HepG2 (cell line): ENCODE results near the gene ASIC3. TPM values are rescaled to one million over a fixed set of nuclear protein-coding genes. Genes with fewer than 3 reads are reported as not detected.
A peak's percentile ranks its signal among the peaks of the same experiment; 100 is the strongest.

Experiments
- ASH2L ChIP-seq: fragments of 300-600, 200-600 bp; sonication (generic); IDR thresholded peaks from 2 replicates; pipeline ENCODE4 v1.7.0; 2017; ENCODE audit warnings: low read depth, mild to moderate bottlenecking, moderate library complexity, mixed read lengths, low read length; ENCODE audit not compliant: insufficient read length
- CAMTA2 ChIP-seq: sonication (generic); formaldehyde crosslinking; IDR thresholded peaks from 2 replicates; pipeline ENCODE4 v1.4.0; 2020; ENCODE audit warnings: mild to moderate bottlenecking, missing genetic modification reagents, borderline replicate concordance
- HNF4G ChIP-seq, 2 experiments: sonication (generic) in 1 of 2; formaldehyde crosslinking in 1 of 2; IDR thresholded peaks; 2 replicates each; pipeline versions ENCODE4 v1.4.0 to v1.6.1; 2011 to 2020; ENCODE audit warnings: borderline replicate concordance in 2 of 2, low read depth in 2 of 2, mild to moderate bottlenecking in 2 of 2, low read length in 1 of 2, missing genetic modification reagents in 1 of 2, moderate library complexity in 1 of 2
- JDP2 ChIP-seq: sonication (generic); formaldehyde crosslinking; IDR thresholded peaks from 2 replicates; pipeline ENCODE4 v1.8.1; 2022; ENCODE audit warnings: missing genetic modification reagents, borderline replicate concordance
- LRRFIP1 ChIP-seq: sonication (generic); formaldehyde crosslinking; conservative IDR thresholded peaks from 2 replicates; pipeline ENCODE4 v1.4.0; 2020; ENCODE audit warnings: missing genetic modification reagents
- MED13 ChIP-seq: sonication (generic); formaldehyde crosslinking; IDR thresholded peaks from 2 replicates; pipeline ENCODE4 v1.5.0; 2020; ENCODE audit warnings: missing genetic modification reagents
- NR2C2 ChIP-seq: sonication (generic); formaldehyde crosslinking; IDR thresholded peaks from 2 replicates; pipeline ENCODE4 v1.4.0; 2020; ENCODE audit warnings: missing genetic modification reagents, mild to moderate bottlenecking, moderate library complexity, borderline replicate concordance
- PTBP1 ChIP-seq: fragments of 200-400 bp; formaldehyde crosslinking; IDR thresholded peaks from 2 replicates; pipeline ENCODE4 v1.6.1; 2018; ENCODE audit warnings: low read length, low read depth; ENCODE audit not compliant: poor library complexity, severe bottlenecking
- RAD21 ChIP-seq: fragments of 450-650 bp; formaldehyde crosslinking; IDR thresholded peaks from 2 replicates; pipeline ENCODE4 v1.5.0; 2020; ENCODE audit warnings: mild to moderate bottlenecking
- SIN3A ChIP-seq: IDR thresholded peaks from 2 replicates; pipeline ENCODE4 v1.6.1; 2011; ENCODE audit warnings: low read depth, mild to moderate bottlenecking, control low read depth, low read length, borderline replicate concordance
- ZBTB33 ChIP-seq: sonication (generic); formaldehyde crosslinking; IDR thresholded peaks from 2 replicates; pipeline ENCODE4 v1.4.0; 2020; ENCODE audit warnings: missing genetic modification reagents
- ZFP36L1 ChIP-seq: sonication (generic); formaldehyde crosslinking; IDR thresholded peaks from 2 replicates; pipeline ENCODE4 v1.8.0; 2022; ENCODE audit warnings: mild to moderate bottlenecking, missing genetic modification reagents, moderate library complexity
- ZNF609 ChIP-seq: sonication (generic); formaldehyde crosslinking; IDR thresholded peaks from 2 replicates; pipeline ENCODE4 v1.4.0; 2020; ENCODE audit warnings: mild to moderate bottlenecking, missing genetic modification reagents, borderline replicate concordance
- ZNF687 ChIP-seq: sonication (generic); formaldehyde crosslinking; IDR thresholded peaks from 2 replicates; pipeline ENCODE4 v1.5.1; 2020; ENCODE audit warnings: mild to moderate bottlenecking, missing genetic modification reagents, moderate library complexity
- polyA plus RNA-seq, 8 experiments: library from polyadenylated mRNA; depleted of rRNA in 3 of 8; stranded (reverse) in 7 of 8; unstranded in 1 of 8; fragments of >200 nt; fragmentation: Illumina TruSeq in 4 of 8; extraction: Trizol in 4 of 8; gene quantifications; 2 replicates each; pipeline versions ENCODE4 v1.2.1 to v1.2.3, GENCODE V29; 2011 to 2016; ENCODE audit warnings: low read depth in 4 of 8, missing spikeins in 1 of 8, mixed read lengths in 1 of 8; ENCODE audit not compliant: insufficient read depth in 1 of 8
- total RNA-seq, 5 experiments: library from RNA; depleted of rRNA; stranded (reverse); fragments of >200 nt; fragmentation: Illumina TruSeq; extraction: Trizol; gene quantifications; 2 replicates each; pipeline ENCODE4 v1.2.3, GENCODE V29; 2016; ENCODE audit warnings: low read depth in 1 of 5

ASIC3 gene
- total and polyA plus RNA-seq, 2 of the 13 experiments (the other 11 are each of a cell fraction or from before 2014, with no cell fraction given): 0.51 TPM; not detected in 1

- TF ChIP-seq ZNF609 (CRISPR knock-in tag): no peak
- no peak for TF ChIP-seq PTBP1
- TF ChIP-seq ZFP36L1 (CRISPR knock-in tag): 0 out of 2 replicates have a peak, but pooled peaks have one; percentile 49
- TF ChIP-seq ASH2L: peak; percentile 3
- TF ChIP-seq SIN3A: no peak
- no peak for TF ChIP-seq JDP2 (CRISPR knock-in tag)
- TF ChIP-seq ZBTB33 (CRISPR knock-in tag): peak; percentile 44; the same call in 1 of the 2 replicates
- no peak for TF ChIP-seq LRRFIP1 (CRISPR knock-in tag)
- TF ChIP-seq CAMTA2 (CRISPR knock-in tag): peak; percentile 41; the same call in 1 of the 2 replicates
- TF ChIP-seq NR2C2: no peak
- peak; percentile 27; the same call in 1 of the 2 replicates for TF ChIP-seq RAD21
- TF ChIP-seq HNF4G (IDR thresholded peaks at IDR 0.05; ENCODE audit: borderline replicate concordance, low read depth, low read length): no peak
- TF ChIP-seq HNF4G (CRISPR knock-in tag; IDR thresholded peaks at IDR 0.05; ENCODE audit: borderline replicate concordance, low read depth): no peak
- TF ChIP-seq ZNF687 (CRISPR knock-in tag): peak; percentile 42; the same call in 1 of the 2 replicates
- no peak for TF ChIP-seq MED13
Observed at GRCh38 chr7:151012911-151013347, 35.4 kb upstream of the ASIC3 start (continued).
